ENCODE data around the gene RALGDS.
A peak's percentile ranks its signal among the peaks of the same experiment; 100 is the strongest.

Gene RALGDS

GRCh38 chr9:133134388-133135145, 13.5 kb upstream of the RALGDS start:
- no peak for DNase-seq (ENCODE audit: low spot score)

- no peak for DNase-seq (ENCODE audit: low spot score)
Observed at GRCh38 chr9:133133681-133134387, 12.8 kb upstream of the RALGDS start.

GRCh38 chr9:133132174-133132573, 11.1 kb upstream of the RALGDS start:
- no peak for DNase-seq (ENCODE audit: low spot score)

GRCh38 chr9:133131506-133131905, 10.5 kb upstream of the RALGDS start:
- no peak for DNase-seq (ENCODE audit: low spot score)

- DNase-seq (ENCODE audit: low spot score) = no peak
Observed at GRCh38 chr9:133130685-133131244, 9.7 kb upstream of the RALGDS start.

GRCh38 chr9:133129001-133129795, 8.2 kb upstream of the RALGDS start:
- DNase-seq (ENCODE audit: low spot score) = no peak

- DNase-seq (ENCODE audit: low spot score) = no peak
Observed at GRCh38 chr9:133128152-133128551, 7.1 kb upstream of the RALGDS start.

- DNase-seq (ENCODE audit: low spot score) = no peak
Observed at GRCh38 chr9:133127340-133127981, 6.4 kb upstream of the RALGDS start.

- DNase-seq (ENCODE audit: low spot score) = no peak
Observed at GRCh38 chr9:133126697-133127339, 5.8 kb upstream of the RALGDS start.

GRCh38 chr9:133125941-133126696, 5.1 kb upstream of the RALGDS start:
- DNase-seq (ENCODE audit: low spot score) = no peak

GRCh38 chr9:133124907-133125275, 3.9 kb upstream of the RALGDS start:
- DNase-seq (ENCODE audit: low spot score) = no peak

GRCh38 chr9:133124123-133124906, 3.3 kb upstream of the RALGDS start:
- no peak for DNase-seq (ENCODE audit: low spot score)

GRCh38 chr9:133122935-133123611, 2.0 kb upstream of the RALGDS start:
- DNase-seq (ENCODE audit: low spot score) = no peak

- DNase-seq (ENCODE audit: low spot score) = no peak
Observed at GRCh38 chr9:133122605-133122934, 1.5 kb upstream of the RALGDS start.

GRCh38 chr9:133121915-133122550, 993 bp upstream of the RALGDS start:
- DNase-seq (ENCODE audit: low spot score) = no peak

GRCh38 chr9:133120501-133121197, 391 bp downstream of the RALGDS start:
- DNase-seq (ENCODE audit: low spot score) = peak; percentile 62

GRCh38 chr9:133119846-133120500, 1.1 kb downstream of the RALGDS start:
- DNase-seq (ENCODE audit: low spot score) = peak; percentile 63

Data from D341Med (cell line).